B cell (primary cell): ENCODE measurements around the gene APLF. TPM values are rescaled to one million over a fixed set of nuclear protein-coding genes. Genes with fewer than 3 reads are reported as not detected.
"Not testable (repeated sequence)": the region's sequence is repeated elsewhere in the genome, so short reads cannot be mapped to it uniquely, and the experiment has no call there.

Experiments
- ATAC-seq: fragments of 200-7000 bp; cut with Tn5 transposase; one replicate; pipeline ENCODE4 v1.10.0; 2021; ENCODE audit warnings: low read depth, mild to moderate bottlenecking, moderate number of reproducible peaks, moderate library complexity
- CTCF ChIA-PET: fragments of 350-600 bp; sonication (Branson Sonifier 250); formaldehyde crosslinking; loops from one replicate; lab custom pipeline; 2021; ENCODE audit warnings: antibody characterized with exemption, inconsistent platforms; lab: Charles Lee
- POLR2A ChIA-PET: fragments of 350-600 bp; sonication (Branson Sonifier 250); formaldehyde crosslinking; loops from one replicate; lab custom pipeline; 2021; ENCODE audit warnings: antibody characterized with exemption; lab: Charles Lee
- DNase-seq: peaks from one replicate; pipeline ENCODE4 v3.0.0; 2013
- H2AFZ ChIP-seq: 2 replicates; pipeline ENCODE4 v1.6.1; 2012; ENCODE audit warnings: mild to moderate bottlenecking, low read depth, low read length; ENCODE audit not compliant: insufficient read depth, poor library complexity, severe bottlenecking
- H3K27ac ChIP-seq, 2 donors: 1 replicate in 1 of 2; 2 replicates in 1 of 2; pipeline ENCODE4 v1.5.1; 2012 to 2013; ENCODE audit warnings: low read length in 2 of 2, mild to moderate bottlenecking in 2 of 2, moderate library complexity in 1 of 2
- H3K27me3 ChIP-seq, 4 experiments: fragments of 200-600 bp in 1 of 4; sonication (generic) in 1 of 4; replicated peaks in 1 of 4; 1 replicate in 2 of 4; 2 replicates in 2 of 4; pipeline versions ENCODE4 v1.6.1 to v1.7.0; 2013 to 2016; ENCODE audit warnings: low read length in 3 of 4, mild to moderate bottlenecking in 2 of 4, mixed read lengths in 1 of 4, moderate library complexity in 1 of 4; ENCODE audit not compliant: insufficient read depth in 4 of 4, control insufficient read depth in 3 of 4; ENCODE audit errors: control extremely low read depth in 1 of 4
- H3K36me3 ChIP-seq, 2 experiments: replicated peaks in 1 of 2; 1 replicate in 1 of 2; 2 replicates in 1 of 2; pipeline versions ENCODE4 v1.6.1 to v1.7.1; 2013; ENCODE audit warnings: low read length in 1 of 2; ENCODE audit not compliant: insufficient read depth in 2 of 2, control insufficient read depth in 1 of 2; ENCODE audit errors: control extremely low read depth in 1 of 2, extremely low read depth in 1 of 2
- H3K4me1 ChIP-seq, 2 donors: fragments of 200-600 bp in 1 of 2; sonication (generic) in 1 of 2; 1 replicate in 1 of 2; 2 replicates in 1 of 2; pipeline versions ENCODE4 v1.5.1 to v1.6.1; 2013 to 2017; ENCODE audit warnings: low read length in 2 of 2; ENCODE audit not compliant: control insufficient read depth in 2 of 2, insufficient read depth in 2 of 2
- H3K4me2 ChIP-seq: replicated peaks from 2 replicates; pipeline ENCODE3; 2012; ENCODE audit warnings: mild to moderate bottlenecking, low read depth, low read length; ENCODE audit not compliant: poor library complexity, severe bottlenecking
- H3K4me3 ChIP-seq, 5 experiments: fragments of 200-600 bp in 1 of 5; sonication (generic) in 1 of 5; 1 replicate in 3 of 5; 2 replicates in 2 of 5; pipeline versions ENCODE4 v1.5.1 to v1.7.0; 2011 to 2016; ENCODE audit warnings: low read length in 4 of 5, mild to moderate bottlenecking in 4 of 5, low read depth in 2 of 5, control low read depth in 1 of 5, moderate library complexity in 1 of 5; ENCODE audit not compliant: insufficient read depth in 1 of 5; ENCODE audit errors: control extremely low read depth in 1 of 5, extremely low read depth in 1 of 5
- H3K79me2 ChIP-seq: fragments of 200-600 bp; sonication (generic); one replicate; pipeline ENCODE4 v1.6.0; 2016; ENCODE audit warnings: low read length; ENCODE audit not compliant: control insufficient read depth, insufficient read depth
- H3K9ac ChIP-seq: fragments of 200-600 bp; sonication (generic); 2 replicates; pipeline ENCODE4 v1.6.1; 2017; ENCODE audit warnings: mild to moderate bottlenecking, low read length, moderate library complexity
- H3K9me3 ChIP-seq, 3 donors: one replicate each; pipeline versions ENCODE4 v1.6.1 to v1.7.1; 2013; ENCODE audit warnings: low read length in 2 of 3; ENCODE audit not compliant: control insufficient read depth in 2 of 3, insufficient read depth in 1 of 3; ENCODE audit errors: control extremely low read depth in 1 of 3
- H4K20me1 ChIP-seq: 2 replicates; pipeline ENCODE4 v1.6.0; 2012; ENCODE audit warnings: mild to moderate bottlenecking, low read length; ENCODE audit not compliant: insufficient read depth, control insufficient read depth, poor library complexity, severe bottlenecking
- H3K27ac Mint-ChIP-seq: one replicate; pipeline ENCODE4 v1.8.0; 2021; ENCODE audit warnings: mixed read lengths
- H3K27me3 Mint-ChIP-seq: one replicate; pipeline ENCODE4 v1.8.0; 2021; ENCODE audit warnings: mixed read lengths
- H3K4me1 Mint-ChIP-seq: one replicate; pipeline ENCODE4 v1.8.0; 2021; ENCODE audit warnings: mixed read lengths
- H3K4me3 Mint-ChIP-seq: one replicate; pipeline ENCODE4 v1.8.0; 2021; ENCODE audit warnings: mixed read lengths
- H3K9me3 Mint-ChIP-seq: one replicate; pipeline ENCODE4 v1.8.0; 2022; ENCODE audit warnings: mixed read lengths; ENCODE audit not compliant: insufficient read depth
- EZH2 ChIP-seq: IDR thresholded peaks from 2 replicates; pipeline ENCODE4 v1.6.1; 2012; ENCODE audit warnings: borderline replicate concordance, low read depth, mild to moderate bottlenecking, moderate library complexity, low read length; ENCODE audit not compliant: insufficient read depth, poor library complexity, severe bottlenecking
- WGBS: methylation state at CpG from one replicate; pipeline ENCODE4 v1.1.5; 2013; ENCODE audit warnings: missing lambda C conversion rate; ENCODE audit not compliant: insufficient coverage; 5-methylcytosine and 5-hydroxymethylcytosine counted together
- intact Hi-C: fragments of 100-400 bp; cut with micrococcal nuclease; formaldehyde crosslinking; loops from one replicate; pipeline ENCODE4 v1.10.0; 2022
- polyA plus RNA-seq: library from polyadenylated mRNA; depleted of rRNA; stranded (reverse); fragments of >200 nt; gene quantifications from 2 replicates; pipeline ENCODE4 v1.2.3, GENCODE V29; 2012
- total RNA-seq, 2 donors: library from RNA; stranded (reverse); fragments of 120-200 nt in 1 of 2; gene quantifications; 1 replicate in 1 of 2; 2 replicates in 1 of 2; pipeline versions ENCODE4 v1.2.3 to v1.2.4, GENCODE V29; 2013 to 2022
- TF ChIP-seq, protein P1 (sequence below): fragments of 200-600 bp; IDR thresholded peaks from one replicate; pipeline ENCODE4 v1.8.0; 2022; ENCODE audit warnings: antibody characterized with exemption, mild to moderate bottlenecking

The APLF gene
- total and polyA plus RNA-seq, 2 donors (not counting 1 experiment from before 2014, with no cell fraction given): 1.3 to 6.3 TPM

DNA sequence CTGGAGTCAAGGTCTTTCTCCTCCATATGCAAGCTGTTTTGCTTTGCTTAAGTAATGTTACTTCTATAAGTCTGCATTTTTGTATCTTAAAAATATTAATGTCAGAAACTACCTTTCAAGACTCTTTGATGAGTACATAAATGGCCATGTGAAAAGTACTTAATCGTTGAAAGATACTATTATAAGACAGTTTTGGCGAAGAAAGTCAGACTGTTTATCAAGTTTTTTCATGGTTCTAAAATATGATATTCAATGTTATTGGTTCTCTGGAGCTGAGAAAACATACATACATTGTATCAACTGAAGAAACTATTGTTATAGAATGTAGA lies 25.4 kb upstream of the APLF start:
- H3K27me3 ChIP-seq: no peaks in the 10 kb centered on the region
- intact Hi-C loops: loop anchor here (1.0 to 5.0 kb wide), 9 partner anchors 18 to 320 kb away; no protein-coding TSS in a partner anchor
- no peak overlapping the region for H3K4me2 ChIP-seq
- POLR2A ChIA-PET: interaction anchor here (1.2 to 1.4 kb wide), 2 partner anchors 56 to 79 kb away, joined by 3 to 4 read pairs; no protein-coding TSS in a partner anchor
- H2AFZ ChIP-seq: peak overlapping the region; percentile 29
- TF ChIP-seq, protein P1, sequence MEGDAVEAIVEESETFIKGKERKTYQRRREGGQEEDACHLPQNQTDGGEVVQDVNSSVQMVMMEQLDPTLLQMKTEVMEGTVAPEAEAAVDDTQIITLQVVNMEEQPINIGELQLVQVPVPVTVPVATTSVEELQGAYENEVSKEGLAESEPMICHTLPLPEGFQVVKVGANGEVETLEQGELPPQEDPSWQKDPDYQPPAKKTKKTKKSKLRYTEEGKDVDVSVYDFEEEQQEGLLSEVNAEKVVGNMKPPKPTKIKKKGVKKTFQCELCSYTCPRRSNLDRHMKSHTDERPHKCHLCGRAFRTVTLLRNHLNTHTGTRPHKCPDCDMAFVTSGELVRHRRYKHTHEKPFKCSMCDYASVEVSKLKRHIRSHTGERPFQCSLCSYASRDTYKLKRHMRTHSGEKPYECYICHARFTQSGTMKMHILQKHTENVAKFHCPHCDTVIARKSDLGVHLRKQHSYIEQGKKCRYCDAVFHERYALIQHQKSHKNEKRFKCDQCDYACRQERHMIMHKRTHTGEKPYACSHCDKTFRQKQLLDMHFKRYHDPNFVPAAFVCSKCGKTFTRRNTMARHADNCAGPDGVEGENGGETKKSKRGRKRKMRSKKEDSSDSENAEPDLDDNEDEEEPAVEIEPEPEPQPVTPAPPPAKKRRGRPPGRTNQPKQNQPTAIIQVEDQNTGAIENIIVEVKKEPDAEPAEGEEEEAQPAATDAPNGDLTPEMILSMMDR: peak; percentile 61
- no peak for TF ChIP-seq EZH2
- peaks cover 27 to 33% of the 10 kb centered on the region in 2 donors for H3K4me1 ChIP-seq
- H3K27ac ChIP-seq: no peak overlapping the region
- H3K36me3 ChIP-seq: no peaks in the 10 kb centered on the region
- H3K27me3 Mint-ChIP-seq: no peaks in the 10 kb centered on the region
- H3K9me3 ChIP-seq: peaks cover 0 to under 1% (median 0%) of the 10 kb centered on the region in 3 donors
- no peak for DNase-seq
- CTCF ChIA-PET: interaction anchor here (0.6 to 7.3 kb wide), 47 partner anchors 10 to 416 kb away, joined by 3 to 163 read pairs (median 5); partner anchors contain the start of genes CNRIP1, PLEK and PPP3R1
- H3K27ac Mint-ChIP-seq: no peak overlapping the region
- peaks cover 5% of the 10 kb centered on the region for H3K79me2 ChIP-seq
- no peaks in the 10 kb centered on the region for H3K9me3 Mint-ChIP-seq
- no CpG with 5 or more reads among the region's 2 CpGs for WGBS
- no peak overlapping the region for H3K9ac ChIP-seq
- no peak overlapping the region for H3K4me3 Mint-ChIP-seq
- no peak overlapping the region for H3K4me3 ChIP-seq
- ATAC-seq: no peak
- no peaks in the 10 kb centered on the region for H4K20me1 ChIP-seq
- peaks cover 40% of the 10 kb centered on the region for H3K4me1 Mint-ChIP-seq

DNA sequence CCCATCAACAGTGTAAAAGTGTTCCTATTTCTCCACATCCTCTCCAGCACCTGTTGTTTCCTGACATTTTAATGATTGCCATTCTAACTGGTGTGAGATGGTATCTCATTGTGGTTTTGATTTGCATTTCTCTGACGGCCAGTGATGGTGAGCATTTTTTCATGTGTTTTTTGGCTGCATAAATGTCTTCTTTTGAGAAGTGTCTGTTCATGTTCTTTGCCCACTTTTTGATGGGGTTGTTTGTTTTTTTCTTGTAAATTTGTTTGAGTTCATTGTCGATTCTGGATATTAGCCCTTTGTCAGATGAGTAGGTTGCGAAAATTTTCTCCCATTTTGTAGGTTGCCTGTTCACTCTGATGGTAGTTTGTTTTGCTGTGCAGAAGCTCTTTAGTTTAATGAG lies 21.0 kb upstream of the APLF start:
- H4K20me1 ChIP-seq, ATAC-seq, H3K27ac ChIP-seq, CTCF ChIA-PET, H3K27me3 Mint-ChIP-seq, H3K9ac ChIP-seq, DNase-seq, intact Hi-C loops, H3K9me3 Mint-ChIP-seq, H3K36me3 ChIP-seq, H3K4me3 ChIP-seq, H3K4me1 Mint-ChIP-seq, H3K27me3 ChIP-seq, H2AFZ ChIP-seq, H3K4me1 ChIP-seq, H3K79me2 ChIP-seq, H3K4me3 Mint-ChIP-seq, H3K4me2 ChIP-seq, H3K27ac Mint-ChIP-seq: not testable (repeated sequence)
- WGBS: no CpG with 5 or more reads among the region's 3 CpGs
- POLR2A ChIA-PET: interaction anchor here (0.6 kb wide), 1 partner anchor 356 kb away, joined by 8 read pairs; no protein-coding TSS in a partner anchor
- H3K9me3 ChIP-seq: peaks cover 0 to 23% (median 0%) of the 10 kb centered on the region in 3 donors
